H1 (cell line): ENCODE results near the gene TENT5A.

Experiments used
- BRCA1 ChIP-seq: IDR thresholded peaks from 2 replicates; pipeline ENCODE4 v1.6.1; 2012; ENCODE audit warnings: low read depth, low read length, improper control_type of control experiment
- CTCF ChIP-seq, 3 experiments: IDR thresholded peaks; 1 replicate in 2 of 3; 2 replicates in 1 of 3; pipeline versions ENCODE4 v1.5.1 to v1.6.1; 2011; ENCODE audit warnings: low read length in 3 of 3, mild to moderate bottlenecking in 3 of 3, inconsistent platforms in 2 of 3, low read depth in 1 of 3, moderate library complexity in 1 of 3; ENCODE audit not compliant: insufficient read depth in 1 of 3; ENCODE audit errors: control extremely low read depth in 1 of 3
- EGR1 ChIP-seq: IDR thresholded peaks from 2 replicates; pipeline ENCODE4 v1.6.1; 2011; ENCODE audit warnings: low read depth, low read length, borderline replicate concordance
- JUN ChIP-seq: IDR thresholded peaks from 2 replicates; pipeline ENCODE4 v1.6.1; 2011; ENCODE audit warnings: low read depth, mild to moderate bottlenecking, improper control_type of control experiment, low read length
- JUND ChIP-seq: IDR thresholded peaks from 2 replicates; pipeline ENCODE4 v1.6.1; 2011; ENCODE audit warnings: mild to moderate bottlenecking, improper control_type of control experiment, low read length
- NANOG ChIP-seq: IDR thresholded peaks from 2 replicates; pipeline ENCODE4 v1.6.1; 2011; ENCODE audit warnings: low read length, low read depth, mild to moderate bottlenecking, inconsistent platforms; ENCODE audit not compliant: insufficient read depth, poor library complexity, severe bottlenecking
- POLR2A ChIP-seq, 2 experiments: IDR thresholded peaks; 1 replicate in 1 of 2; 2 replicates in 1 of 2; pipeline ENCODE4 v1.6.1; 2011; ENCODE audit warnings: low read depth in 2 of 2, low read length in 2 of 2, mild to moderate bottlenecking in 2 of 2; ENCODE audit errors: control extremely low read depth in 1 of 2
- POLR2AphosphoS5 ChIP-seq: IDR thresholded peaks from 2 replicates; pipeline ENCODE4 v1.6.1; 2011; ENCODE audit warnings: low read depth, low read length
- RXRA ChIP-seq: IDR thresholded peaks from 2 replicates; pipeline ENCODE4 v1.6.1; 2011; ENCODE audit warnings: low read depth, mild to moderate bottlenecking, low read length, moderate library complexity; ENCODE audit not compliant: insufficient read depth
- SP2 ChIP-seq: IDR thresholded peaks from 2 replicates; pipeline ENCODE4 v1.6.1; 2012; ENCODE audit warnings: mild to moderate bottlenecking, low read length, inconsistent platforms
- ZNF274 ChIP-seq: IDR thresholded peaks from 2 replicates; pipeline ENCODE4 v1.7.0; 2012; ENCODE audit warnings: low read length, borderline replicate concordance; ENCODE audit errors: extremely low read depth

- no peak for TF ChIP-seq RXRA
- TF ChIP-seq BRCA1: no peak
- no peak for TF ChIP-seq EGR1
- no peak for TF ChIP-seq POLR2AphosphoS5
- no peak for TF ChIP-seq POLR2A (IDR thresholded peaks at IDR 0.05; ENCODE audit: control extremely low read depth in 1 of 2, low read depth in 2 of 2, low read length in 2 of 2)
- no peak for TF ChIP-seq JUN
- no peak for TF ChIP-seq CTCF (IDR thresholded peaks at IDR 0.05; ENCODE audit: control extremely low read depth in 1 of 3, insufficient read depth in 1 of 3, low read depth in 1 of 3, low read length in 3 of 3)
- TF ChIP-seq JUND: no peak
- TF ChIP-seq NANOG: no peak
- TF ChIP-seq SP2: no peak
- TF ChIP-seq ZNF274: no peak
Observed at GRCh38 chr6:81788748-81789147, 36.3 kb upstream of the TENT5A start.
